ENCODE measurements around the gene WRAP73. TPM values are rescaled to one million over a fixed set of nuclear protein-coding genes. Genes with fewer than 3 reads are reported as not detected.

The WRAP73 gene
- total RNA-seq, 1 experiment from 2014 or later: 31.5 TPM

GRCh38 chr1:3638676-3639075, 11.2 kb downstream of the WRAP73 start:
- peaks cover 11% of the 10 kb centered on the region for H3K36me3 ChIP-seq (replicated peaks; ENCODE audit: control insufficient read depth, insufficient read depth, low read length)
- DNase-seq: no peak
- no peak overlapping the region for H3K4me3 ChIP-seq (ENCODE audit: insufficient read depth, low read depth, low read length)
- H3K27me3 ChIP-seq (ENCODE audit: control insufficient read depth, insufficient read depth, low read length): no peaks in the 10 kb centered on the region

- Histone ChIP-seq H3K4me3 (ENCODE audit: insufficient read depth, low read depth, low read length) (no peak overlapping the region), H3K27me3 (ENCODE audit: control insufficient read depth, insufficient read depth, low read length) (no peaks in the 10 kb centered on the region), H3K36me3 (replicated peaks; ENCODE audit: control insufficient read depth, insufficient read depth, low read length) (peaks cover 11% of the 10 kb centered on the region)
- no peak for DNase-seq
Measured at GRCh38 chr1:3638027-3638426, 11.9 kb downstream of the WRAP73 start.

GRCh38 chr1:3636531-3636930, 13.4 kb downstream of the WRAP73 start:
- Histone ChIP-seq H3K4me3 (ENCODE audit: insufficient read depth, low read depth, low read length) (no peak overlapping the region), H3K36me3 (replicated peaks; ENCODE audit: control insufficient read depth, insufficient read depth, low read length) (peaks cover 11% of the 10 kb centered on the region), H3K27me3 (ENCODE audit: control insufficient read depth, insufficient read depth, low read length) (no peaks in the 10 kb centered on the region)
- DNase-seq: no peak

- DNase-seq: no peak
- Histone ChIP-seq H3K4me3 (ENCODE audit: insufficient read depth, low read depth, low read length) (no peak overlapping the region), H3K36me3 (replicated peaks; ENCODE audit: control insufficient read depth, insufficient read depth, low read length) (peaks cover 11% of the 10 kb centered on the region), H3K27me3 (ENCODE audit: control insufficient read depth, insufficient read depth, low read length) (no peaks in the 10 kb centered on the region)
Measured at GRCh38 chr1:3636080-3636479, 13.8 kb downstream of the WRAP73 start.

GRCh38 chr1:3634059-3634800, 15.7 kb downstream of the WRAP73 start:
- Histone ChIP-seq H3K27me3 (ENCODE audit: control insufficient read depth, insufficient read depth, low read length) (no peaks in the 10 kb centered on the region), H3K36me3 (replicated peaks; ENCODE audit: control insufficient read depth, insufficient read depth, low read length) (peaks cover 11% of the 10 kb centered on the region), H3K4me3 (ENCODE audit: insufficient read depth, low read depth, low read length) (no peak overlapping the region)
- no peak for DNase-seq

GRCh38 chr1:3633344-3634058, 16.4 kb downstream of the WRAP73 start:
- DNase-seq: no peak
- Histone ChIP-seq H3K4me3 (ENCODE audit: insufficient read depth, low read depth, low read length) (no peak overlapping the region), H3K36me3 (replicated peaks; ENCODE audit: control insufficient read depth, insufficient read depth, low read length) (peaks cover 11% of the 10 kb centered on the region), H3K27me3 (ENCODE audit: control insufficient read depth, insufficient read depth, low read length) (no peaks in the 10 kb centered on the region)

GRCh38 chr1:3632716-3633343, 17.1 kb downstream of the WRAP73 start:
- Histone ChIP-seq H3K4me3 (ENCODE audit: insufficient read depth, low read depth, low read length) (no peak overlapping the region), H3K27me3 (ENCODE audit: control insufficient read depth, insufficient read depth, low read length) (no peaks in the 10 kb centered on the region), H3K36me3 (replicated peaks; ENCODE audit: control insufficient read depth, insufficient read depth, low read length) (peaks cover 10% of the 10 kb centered on the region)
- DNase-seq: no peak

GRCh38 chr1:3632298-3632697, 17.6 kb downstream of the WRAP73 start:
- H3K27me3 ChIP-seq (ENCODE audit: control insufficient read depth, insufficient read depth, low read length): no peaks in the 10 kb centered on the region
- no peak for DNase-seq
- no peak overlapping the region for H3K4me3 ChIP-seq (ENCODE audit: insufficient read depth, low read depth, low read length)
- peaks cover 10% of the 10 kb centered on the region for H3K36me3 ChIP-seq (replicated peaks; ENCODE audit: control insufficient read depth, insufficient read depth, low read length)

- Histone ChIP-seq H3K4me3 (ENCODE audit: insufficient read depth, low read depth, low read length) (no peak overlapping the region), H3K27me3 (ENCODE audit: control insufficient read depth, insufficient read depth, low read length) (no peaks in the 10 kb centered on the region), H3K36me3 (replicated peaks; ENCODE audit: control insufficient read depth, insufficient read depth, low read length) (peaks cover 9% of the 10 kb centered on the region)
- DNase-seq: peak; percentile 85
Measured at GRCh38 chr1:3631320-3632260, 18.3 kb downstream of the WRAP73 start.

GRCh38 chr1:3630914-3631313, 19.0 kb downstream of the WRAP73 start:
- Histone ChIP-seq H3K36me3 (replicated peaks; ENCODE audit: control insufficient read depth, insufficient read depth, low read length) (peaks cover 7% of the 10 kb centered on the region), H3K4me3 (ENCODE audit: insufficient read depth, low read depth, low read length) (no peak overlapping the region), H3K27me3 (ENCODE audit: control insufficient read depth, insufficient read depth, low read length) (no peaks in the 10 kb centered on the region)
- no peak for DNase-seq

- H3K27me3 ChIP-seq (ENCODE audit: control insufficient read depth, insufficient read depth, low read length): no peaks in the 10 kb centered on the region
- no peak for DNase-seq
- peaks cover 6% of the 10 kb centered on the region for H3K36me3 ChIP-seq (replicated peaks; ENCODE audit: control insufficient read depth, insufficient read depth, low read length)
- H3K4me3 ChIP-seq (ENCODE audit: insufficient read depth, low read depth, low read length): no peak overlapping the region
Measured at GRCh38 chr1:3630161-3630611, 19.7 kb downstream of the WRAP73 start.

- Histone ChIP-seq H3K4me3 (ENCODE audit: insufficient read depth, low read depth, low read length) (no peak overlapping the region), H3K27me3 (ENCODE audit: control insufficient read depth, insufficient read depth, low read length) (no peaks in the 10 kb centered on the region), H3K36me3 (replicated peaks; ENCODE audit: control insufficient read depth, insufficient read depth, low read length) (peaks cover 4% of the 10 kb centered on the region)
- no peak for DNase-seq
Measured at GRCh38 chr1:3629561-3630160, 20.2 kb downstream of the WRAP73 start.

- no peak for DNase-seq
- Histone ChIP-seq H3K4me3 (ENCODE audit: insufficient read depth, low read depth, low read length) (no peak overlapping the region), H3K36me3 (replicated peaks; ENCODE audit: control insufficient read depth, insufficient read depth, low read length) (peaks cover 1% of the 10 kb centered on the region), H3K27me3 (ENCODE audit: control insufficient read depth, insufficient read depth, low read length) (peaks cover under 1% of the 10 kb centered on the region; the same call in 1 of the 2 replicates)
Measured at GRCh38 chr1:3628445-3628844, 21.5 kb downstream of the WRAP73 start.

Measured in H7 (cell line).